ENCODE data around the gene SARDH.
"Not testable (repeated sequence)": the region's sequence is repeated elsewhere in the genome, so short reads cannot be mapped to it uniquely, and the experiment has no call there.

Gene SARDH

GRCh38 chr9:133754688-133755227 is 16.6 kb upstream of the SARDH start:
- DNase-seq, result no peak

- no peak for DNase-seq
These were observed 16.0 kb upstream of the SARDH start for GRCh38 chr9:133754187-133754586.

- DNase-seq, result no peak
These were observed 14.7 kb upstream of the SARDH start for GRCh38 chr9:133752739-133753446.

GRCh38 chr9:133750982-133751649 is 13.0 kb upstream of the SARDH start:
- no peak for DNase-seq

- no peak for DNase-seq
These were observed 9.2 kb upstream of the SARDH start for GRCh38 chr9:133747309-133747708.

GRCh38 chr9:133744528-133744927 is 6.4 kb upstream of the SARDH start:
- not testable (repeated sequence) for DNase-seq

- peak; percentile 74 for DNase-seq
These were observed 4.8 kb upstream of the SARDH start for GRCh38 chr9:133742849-133743444.

GRCh38 chr9:133742251-133742650 is 4.1 kb upstream of the SARDH start:
- no peak for DNase-seq

- DNase-seq, result no peak
These were observed 3.6 kb upstream of the SARDH start for GRCh38 chr9:133741716-133742115.

GRCh38 chr9:133740911-133741310 is 2.8 kb upstream of the SARDH start:
- no peak for DNase-seq

- DNase-seq, result no peak
These were observed 1.5 kb upstream of the SARDH start for GRCh38 chr9:133739408-133740280.

GRCh38 chr9:133738640-133739225 is 581 bp upstream of the SARDH start:
- DNase-seq, result no peak

GRCh38 chr9:133737071-133737773 is 930 bp downstream of the SARDH start:
- DNase-seq, result no peak

GRCh38 chr9:133735931-133736330 is 2.2 kb downstream of the SARDH start:
- DNase-seq, result no peak

GRCh38 chr9:133735415-133735775 is 2.8 kb downstream of the SARDH start:
- DNase-seq, result no peak

GRCh38 chr9:133734590-133735414 is 3.4 kb downstream of the SARDH start:
- no peak for DNase-seq

- no peak for DNase-seq
These were observed 4.2 kb downstream of the SARDH start for GRCh38 chr9:133733796-133734533.

- no peak for DNase-seq
These were observed 4.7 kb downstream of the SARDH start for GRCh38 chr9:133733421-133733795.

GRCh38 chr9:133732639-133733408 is 5.3 kb downstream of the SARDH start:
- DNase-seq, result no peak
